ENCODE results near the gene ZNF358.

DNA sequence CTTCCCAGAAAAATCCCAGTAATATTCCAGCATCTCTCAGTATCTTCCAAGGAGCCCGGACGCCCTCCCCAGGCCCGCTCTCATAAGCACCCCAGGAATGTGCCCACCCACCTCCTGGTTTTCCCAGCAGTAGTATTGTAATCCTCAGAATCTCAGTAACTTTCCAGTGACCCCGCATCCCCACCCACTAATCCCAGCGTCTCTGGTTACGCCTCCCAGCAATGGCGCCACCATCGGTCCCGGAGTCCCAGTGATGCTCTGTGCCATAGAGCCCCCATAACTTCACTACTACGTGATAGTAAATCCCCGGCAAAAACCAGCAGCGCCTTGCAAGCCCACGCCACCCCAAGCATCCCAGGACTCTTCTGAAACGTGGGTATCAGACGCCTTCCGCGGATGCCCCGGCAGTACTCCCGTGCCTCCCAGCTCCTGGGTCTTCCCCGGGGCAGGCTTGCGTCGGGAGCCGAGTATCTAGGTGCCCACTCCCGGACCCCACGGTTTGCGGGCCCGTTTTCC, 18.7 kb downstream of the ZNF358 start:
- TF ChIP-seq POLR2A (IDR thresholded peaks at IDR 0.05; ENCODE audit: low read depth, low read length) (peak; percentile 50), CTCF (IDR thresholded peaks at IDR 0.05; ENCODE audit: extremely low read depth in 1 of 2, insufficient read depth in 1 of 2, low read depth in 1 of 2, low read length in 2 of 2) (peak; percentile 3 to 16), EZH2 (IDR thresholded peaks at IDR 0.05; ENCODE audit: borderline replicate concordance, low read depth, low read length, severe bottlenecking) (no peak), JUN (IDR thresholded peaks at IDR 0.05; ENCODE audit: borderline replicate concordance, insufficient read depth, insufficient read length, low read depth) (no peak), FOS (IDR thresholded peaks at IDR 0.05; ENCODE audit: borderline replicate concordance, insufficient read depth, low read length) (no peak), MYC (IDR thresholded peaks at IDR 0.05; ENCODE audit: low read depth, low read length) (no peak), POLR2AphosphoS5 (IDR thresholded peaks at IDR 0.05; ENCODE audit: insufficient read depth, low read depth, low read length) (no peak)
- TF ChIP-seq, protein P1, sequence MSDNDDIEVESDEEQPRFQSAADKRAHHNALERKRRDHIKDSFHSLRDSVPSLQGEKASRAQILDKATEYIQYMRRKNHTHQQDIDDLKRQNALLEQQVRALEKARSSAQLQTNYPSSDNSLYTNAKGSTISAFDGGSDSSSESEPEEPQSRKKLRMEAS (IDR thresholded peaks at IDR 0.05; ENCODE audit: insufficient read depth, insufficient read length), result no peak
